HK-2 (cell line): ENCODE results near the gene SLC9A8.
"Not testable (repeated sequence)": the region's sequence is repeated elsewhere in the genome, so short reads cannot be mapped to it uniquely, and the experiment has no call there.

Experiments
- DNase-seq: peaks from one replicate; pipeline ENCODE4 v3.0.0-alpha.2; 2018; ENCODE audit not compliant: unreplicated experiment

The SLC9A8 gene

GRCh38 chr20:49812507-49813304, at the start of gene SLC9A8:
Gene SLC9A8, plus strand, starts transcription at chr20:49812828. Its CDS starts 95 bp downstream, at chr20:49812923.
- peak; percentile 95 for DNase-seq

GRCh38 chr20:49762940-49763766, 49.5 kb upstream of the SLC9A8 start:
- no peak for DNase-seq

- DNase-seq: no peak
These were observed 47.3 kb upstream of the SLC9A8 start for GRCh38 chr20:49765413-49765736.

GRCh38 chr20:49765846-49766541, 46.6 kb upstream of the SLC9A8 start:
- DNase-seq: no peak

GRCh38 chr20:49766979-49767521, 45.6 kb upstream of the SLC9A8 start:
- no peak for DNase-seq

GRCh38 chr20:49768204-49769047, 44.2 kb upstream of the SLC9A8 start:
- DNase-seq: peak; percentile 28

GRCh38 chr20:49769048-49769581, 43.5 kb upstream of the SLC9A8 start:
- no peak for DNase-seq

GRCh38 chr20:49770634-49771033, 42.0 kb upstream of the SLC9A8 start:
- no peak for DNase-seq

- not testable (repeated sequence) for DNase-seq
These were observed 38.4 kb upstream of the SLC9A8 start for GRCh38 chr20:49774213-49774612.

GRCh38 chr20:49775229-49775693, 37.4 kb upstream of the SLC9A8 start:
- DNase-seq: peak; percentile 81

- DNase-seq: no peak
These were observed 32.7 kb upstream of the SLC9A8 start for GRCh38 chr20:49779972-49780371.

- DNase-seq: no peak
These were observed 31.0 kb upstream of the SLC9A8 start for GRCh38 chr20:49781676-49782075.

- DNase-seq: not testable (repeated sequence)
These were observed 30.2 kb upstream of the SLC9A8 start for GRCh38 chr20:49782439-49782838.

GRCh38 chr20:49783021-49783995, 29.3 kb upstream of the SLC9A8 start:
- DNase-seq: not testable (repeated sequence)

GRCh38 chr20:49784291-49784690, 28.3 kb upstream of the SLC9A8 start:
- DNase-seq: no peak

GRCh38 chr20:49785149-49785851, 27.3 kb upstream of the SLC9A8 start:
- DNase-seq: no peak

GRCh38 chr20:49785852-49786175, 26.8 kb upstream of the SLC9A8 start:
- no peak for DNase-seq

GRCh38 chr20:49786196-49786595, 26.4 kb upstream of the SLC9A8 start:
- DNase-seq: no peak
